GM23248 (cell line): ENCODE data around the gene MICU1. TPM values are rescaled to one million over a fixed set of nuclear protein-coding genes. Genes with fewer than 3 reads are reported as not detected.
"Not testable (repeated sequence)": the region's sequence is repeated elsewhere in the genome, so short reads cannot be mapped to it uniquely, and the experiment has no call there.

Experiments
- DNase-seq: peaks from one replicate; pipeline ENCODE4 v3.0.0-alpha.2; 2015
- H2AFZ ChIP-seq: fragments of 200-600 bp; sonication (generic); 2 replicates; pipeline ENCODE4 v1.6.1; 2016; ENCODE audit warnings: antibody characterized with exemption
- H3F3A ChIP-seq: fragments of 200-600 bp; sonication (generic); 2 replicates; pipeline ENCODE4 v1.6.1; 2016; ENCODE audit warnings: mild to moderate bottlenecking, antibody characterized with exemption, mixed run types; ENCODE audit not compliant: insufficient read depth
- H3K27ac ChIP-seq: fragments of 200-600 bp; sonication (generic); 2 replicates; pipeline ENCODE4 v1.5.1; 2016; ENCODE audit warnings: mild to moderate bottlenecking
- H3K27me3 ChIP-seq: fragments of 200-600 bp; sonication (generic); replicated peaks from 2 replicates; pipeline ENCODE4 v1.6.1; 2016; ENCODE audit warnings: mild to moderate bottlenecking; ENCODE audit not compliant: insufficient read depth
- H3K36me3 ChIP-seq: fragments of 200-600 bp; sonication (generic); 2 replicates; pipeline ENCODE4 v1.6.1; 2016; ENCODE audit warnings: low read depth, mild to moderate bottlenecking
- H3K4me1 ChIP-seq: fragments of 200-600 bp; sonication (generic); 2 replicates; pipeline ENCODE4 v1.6.1; 2016; ENCODE audit warnings: mild to moderate bottlenecking; ENCODE audit not compliant: insufficient read depth
- H3K4me2 ChIP-seq: fragments of 200-600 bp; sonication (generic); one replicate; pipeline ENCODE4 v1.6.1; 2016; ENCODE audit warnings: mild to moderate bottlenecking; ENCODE audit not compliant: unreplicated experiment
- H3K4me3 ChIP-seq: fragments of 200-600 bp; sonication (generic); 2 replicates; pipeline ENCODE4 v1.5.1; 2016; ENCODE audit warnings: mild to moderate bottlenecking
- H3K79me2 ChIP-seq: fragments of 200-600 bp; sonication (generic); 2 replicates; pipeline ENCODE4 v1.6.1; 2016; ENCODE audit warnings: mild to moderate bottlenecking; ENCODE audit not compliant: insufficient read depth
- H3K9ac ChIP-seq: fragments of 200-600 bp; sonication (generic); 2 replicates; pipeline ENCODE4 v1.6.1; 2016; ENCODE audit warnings: mild to moderate bottlenecking
- H3K9me2 ChIP-seq: fragments of 200-600 bp; sonication (generic); 2 replicates; pipeline ENCODE4 v1.6.1; 2016; ENCODE audit warnings: mixed run types, mild to moderate bottlenecking, moderate library complexity; ENCODE audit not compliant: insufficient read depth
- H3K9me3 ChIP-seq: fragments of 200-600 bp; sonication (generic); one replicate; pipeline ENCODE4 v1.6.1; 2017; ENCODE audit warnings: low read depth
- H4K20me1 ChIP-seq: fragments of 200-600 bp; sonication (generic); 2 replicates; pipeline ENCODE4 v1.6.0; 2016; ENCODE audit not compliant: insufficient read depth
- EZH2 ChIP-seq: fragments of 200-600 bp; sonication (generic); IDR thresholded peaks from 2 replicates; pipeline ENCODE4 v1.6.1; 2018; ENCODE audit warnings: antibody characterized with exemption, mild to moderate bottlenecking; ENCODE audit not compliant: insufficient read depth, poor library complexity, severe bottlenecking
- EZH2phosphoT487 ChIP-seq: fragments of 200-600 bp; sonication (generic); IDR thresholded peaks from 2 replicates; pipeline ENCODE4 v1.6.1; 2018; ENCODE audit warnings: antibody characterized with exemption, moderate library complexity, mild to moderate bottlenecking, low read depth; ENCODE audit not compliant: insufficient read depth
- WGBS, 2 experiments: methylation state at CpG; one replicate each; pipeline ENCODE4 v1.1.6; 2015 to 2017; ENCODE audit warnings: low lambda C conversion rate in 2 of 2, low coverage in 1 of 2; ENCODE audit errors: missing lambda C conversion rate in 2 of 2; 5-methylcytosine and 5-hydroxymethylcytosine counted together
- in situ Hi-C: fragments of 300-500 bp; cut with MboI; formaldehyde crosslinking; loops from 2 replicates; pipeline ENCODE4 v1.15.0; 2020
- polyA plus RNA-seq: library from polyadenylated mRNA; unstranded; fragments of >200 nt; fragmentation: Nextera tagmentation; extraction: Ambion mirVana; gene quantifications from 2 replicates; pipeline ENCODE4 v1.2.1, GENCODE V29; 2016
- total RNA-seq: library from RNA; depleted of rRNA; stranded (reverse); fragments of >200 nt; shearing (Covaris generic); gene quantifications from 2 replicates; pipeline ENCODE4 v1.2.3, GENCODE V29; 2014

Gene MICU1
- total and polyA plus RNA-seq, 2 experiments from 2014 or later, result 37.3 to 45.0 TPM

GRCh38 chr10:72561745-72562166, 64.1 kb downstream of the MICU1 start:
- peaks cover 15% of the 10 kb centered on the region for H3K4me1 ChIP-seq
- in situ Hi-C loops, result no loop called here
- WGBS, 2 experiments, result 97 to 100% methylated on average over 3 of the region's 3 CpGs
- no peaks in the 10 kb centered on the region for H4K20me1 ChIP-seq
- H3K36me3 ChIP-seq, result peaks cover 18% of the 10 kb centered on the region
- no peak overlapping the region for H3K4me3 ChIP-seq
- no peaks in the 10 kb centered on the region for H3K27me3 ChIP-seq
- no peak overlapping the region for H3K9ac ChIP-seq
- no peaks in the 10 kb centered on the region for H3K79me2 ChIP-seq
- TF ChIP-seq EZH2phosphoT487 (no peak), EZH2 (no peak)
- H3K4me2 ChIP-seq, result no peak overlapping the region
- H3K27ac ChIP-seq, result no peak overlapping the region
- peaks cover 18% of the 10 kb centered on the region; the same call in 1 of the 2 replicates for H3F3A ChIP-seq
- H3K9me2 ChIP-seq, result no peaks in the 10 kb centered on the region
- H3K9me3 ChIP-seq, result no peaks in the 10 kb centered on the region
- no peak for DNase-seq
- no peak overlapping the region for H2AFZ ChIP-seq

GRCh38 chr10:72557362-72557761, 68.5 kb downstream of the MICU1 start:
- no peaks in the 10 kb centered on the region for H4K20me1 ChIP-seq
- peaks cover 13% of the 10 kb centered on the region for H3K4me1 ChIP-seq
- no peak overlapping the region for H3K9ac ChIP-seq
- in situ Hi-C loops, result no loop called here
- 67 to 73% methylated on average over 1 of the region's 1 CpG for WGBS, 2 experiments
- DNase-seq, result peak; percentile 66
- no peak for TF ChIP-seq EZH2
- no peak for TF ChIP-seq EZH2phosphoT487
- H3K36me3 ChIP-seq, result peaks cover 6% of the 10 kb centered on the region; the same call in 1 of the 2 replicates
- H3K4me3 ChIP-seq, result no peak overlapping the region
- no peaks in the 10 kb centered on the region for H3K27me3 ChIP-seq
- H3K27ac ChIP-seq, result peak overlapping the region; percentile 41
- no peaks in the 10 kb centered on the region for H3K9me2 ChIP-seq
- no peak overlapping the region for H3K4me2 ChIP-seq
- H3K9me3 ChIP-seq, result no peaks in the 10 kb centered on the region
- 0 out of 2 replicates have a peak, but pooled peaks cover 3% of the 10 kb centered on the region for H3F3A ChIP-seq
- H3K79me2 ChIP-seq, result no peaks in the 10 kb centered on the region
- no peak overlapping the region for H2AFZ ChIP-seq

GRCh38 chr10:72552857-72553256, 73.0 kb downstream of the MICU1 start:
- Histone ChIP-seq H3K9ac (no peak overlapping the region), H4K20me1 (no peaks in the 10 kb centered on the region), H3K79me2 (no peaks in the 10 kb centered on the region), H3F3A (0 out of 2 replicates have a peak, but pooled peaks cover 3% of the 10 kb centered on the region), H2AFZ (no peak overlapping the region), H3K27me3 (no peaks in the 10 kb centered on the region), H3K4me1 (peaks cover 13% of the 10 kb centered on the region), H3K9me3 (no peaks in the 10 kb centered on the region), H3K27ac (peak overlapping the region; percentile 37; the same call in 1 of the 2 replicates), H3K9me2 (no peaks in the 10 kb centered on the region), H3K4me3 (no peak overlapping the region), H3K36me3 (peaks cover 13% of the 10 kb centered on the region), H3K4me2 (peak overlapping the region; percentile 9)
- in situ Hi-C loops, result no loop called here
- TF ChIP-seq EZH2 (no peak), EZH2phosphoT487 (no peak)
- peak; percentile 86 for DNase-seq

- Histone ChIP-seq H3F3A (0 out of 2 replicates have a peak, but pooled peaks cover 3% of the 10 kb centered on the region), H3K9ac (no peak overlapping the region), H3K4me3 (no peak overlapping the region), H3K79me2 (no peaks in the 10 kb centered on the region), H3K9me3 (no peaks in the 10 kb centered on the region), H3K27ac (no peak overlapping the region), H3K9me2 (no peaks in the 10 kb centered on the region), H3K4me1 (peaks cover 8% of the 10 kb centered on the region), H2AFZ (no peak overlapping the region), H3K36me3 (peaks cover 17% of the 10 kb centered on the region), H4K20me1 (no peaks in the 10 kb centered on the region), H3K27me3 (no peaks in the 10 kb centered on the region), H3K4me2 (no peak overlapping the region)
- DNase-seq, result no peak
- 96 to 100% methylated on average over 2 of the region's 2 CpGs for WGBS, 2 experiments
- in situ Hi-C loops, result no loop called here
- TF ChIP-seq EZH2 (no peak), EZH2phosphoT487 (no peak)
Measured at GRCh38 chr10:72550239-72550638, 75.6 kb downstream of the MICU1 start.

- Histone ChIP-seq H3K4me3 (no peak overlapping the region), H3K9ac (no peak overlapping the region), H3K27ac (no peak overlapping the region), H3F3A (no peaks in the 10 kb centered on the region), H3K79me2 (no peaks in the 10 kb centered on the region), H3K27me3 (no peaks in the 10 kb centered on the region), H3K9me3 (no peaks in the 10 kb centered on the region), H3K4me1 (no peaks in the 10 kb centered on the region), H4K20me1 (no peaks in the 10 kb centered on the region), H2AFZ (no peak overlapping the region), H3K36me3 (peaks cover 19% of the 10 kb centered on the region), H3K9me2 (no peaks in the 10 kb centered on the region), H3K4me2 (no peak overlapping the region)
- TF ChIP-seq EZH2 (no peak), EZH2phosphoT487 (no peak)
- 100% methylated on average over 1 of the region's 1 CpG for WGBS, 2 experiments
- in situ Hi-C loops, result no loop called here
- no peak for DNase-seq
Measured at GRCh38 chr10:72545546-72545945, 80.3 kb downstream of the MICU1 start.

- H3K4me1 ChIP-seq, H3K27ac ChIP-seq, DNase-seq, in situ Hi-C loops, H3K9me2 ChIP-seq, H3K4me2 ChIP-seq, H2AFZ ChIP-seq, H3K9ac ChIP-seq, H3K4me3 ChIP-seq, H4K20me1 ChIP-seq, H3K9me3 ChIP-seq, H3K79me2 ChIP-seq, H3F3A ChIP-seq, H3K27me3 ChIP-seq: not testable (repeated sequence)
- 97 to 99% methylated on average over 6 of the region's 6 CpGs for WGBS, 2 experiments
- peaks cover 12% of the 10 kb centered on the region for H3K36me3 ChIP-seq
Measured at GRCh38 chr10:72543855-72544254, 82.0 kb downstream of the MICU1 start.
